Measurements from ENCODE around the gene CIDEB. TPM values are rescaled to one million over a fixed set of nuclear protein-coding genes. Genes with fewer than 3 reads are reported as not detected.

Gene CIDEB
- total RNA-seq, 2 donors from 2014 or later, result 0.97 to 3.1 TPM

DNA sequence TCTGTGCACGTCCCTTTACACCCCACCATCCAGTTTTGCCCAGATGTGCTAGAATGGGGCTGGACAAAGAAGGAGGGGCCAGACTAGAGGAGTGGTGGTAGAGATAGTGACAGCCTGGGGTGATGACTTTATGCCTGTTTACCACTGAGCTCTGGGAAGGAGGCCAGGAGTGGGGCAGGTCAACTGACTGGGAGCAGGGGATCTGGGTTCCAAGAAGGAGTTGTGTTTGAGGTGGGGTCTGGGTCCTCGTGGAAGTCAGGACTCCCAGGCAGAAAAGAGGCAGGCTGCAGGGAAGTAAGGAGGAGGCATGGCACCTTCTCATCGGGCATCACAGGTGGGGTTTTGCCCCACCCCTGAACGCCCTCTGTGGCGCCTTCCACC lies 2.5 kb upstream of the CIDEB start:
- Histone ChIP-seq H3K4me1 (ENCODE audit: control insufficient read depth, insufficient read depth, low read length) (no peaks in the 10 kb centered on the region), H3K9me3 (ENCODE audit: control insufficient read depth, low read length) (no peaks in the 10 kb centered on the region), H3K27me3 (ENCODE audit: control insufficient read depth, insufficient read depth, low read length, poor library complexity, severe bottlenecking) (no peaks in the 10 kb centered on the region), H3K9ac (ENCODE audit: extremely low read depth, low read length, poor library complexity, severe bottlenecking) (no peak overlapping the region), H3K27ac (ENCODE audit: low read depth, low read length) (no peak overlapping the region), H3K4me3 (ENCODE audit: low read length) (no peak overlapping the region), H3K36me3 (ENCODE audit: control insufficient read depth, insufficient read depth, low read length) (peaks cover 29% of the 10 kb centered on the region)
- no peak for DNase-seq
- no peaks in the 10 kb centered on the region for H3K9me3 Mint-ChIP-seq
- H3K4me3 Mint-ChIP-seq, result no peak overlapping the region
- peaks cover 29% of the 10 kb centered on the region for H3K36me3 Mint-ChIP-seq (ENCODE audit: low read depth)
- TF ChIP-seq, protein P1, sequence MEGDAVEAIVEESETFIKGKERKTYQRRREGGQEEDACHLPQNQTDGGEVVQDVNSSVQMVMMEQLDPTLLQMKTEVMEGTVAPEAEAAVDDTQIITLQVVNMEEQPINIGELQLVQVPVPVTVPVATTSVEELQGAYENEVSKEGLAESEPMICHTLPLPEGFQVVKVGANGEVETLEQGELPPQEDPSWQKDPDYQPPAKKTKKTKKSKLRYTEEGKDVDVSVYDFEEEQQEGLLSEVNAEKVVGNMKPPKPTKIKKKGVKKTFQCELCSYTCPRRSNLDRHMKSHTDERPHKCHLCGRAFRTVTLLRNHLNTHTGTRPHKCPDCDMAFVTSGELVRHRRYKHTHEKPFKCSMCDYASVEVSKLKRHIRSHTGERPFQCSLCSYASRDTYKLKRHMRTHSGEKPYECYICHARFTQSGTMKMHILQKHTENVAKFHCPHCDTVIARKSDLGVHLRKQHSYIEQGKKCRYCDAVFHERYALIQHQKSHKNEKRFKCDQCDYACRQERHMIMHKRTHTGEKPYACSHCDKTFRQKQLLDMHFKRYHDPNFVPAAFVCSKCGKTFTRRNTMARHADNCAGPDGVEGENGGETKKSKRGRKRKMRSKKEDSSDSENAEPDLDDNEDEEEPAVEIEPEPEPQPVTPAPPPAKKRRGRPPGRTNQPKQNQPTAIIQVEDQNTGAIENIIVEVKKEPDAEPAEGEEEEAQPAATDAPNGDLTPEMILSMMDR (conservative IDR thresholded peaks at IDR 0.05), result no peak
- peaks cover 10% of the 10 kb centered on the region for H3K27me3 Mint-ChIP-seq (ENCODE audit: insufficient read depth)
- WGBS, 2 experiments (ENCODE audit: insufficient coverage in 1 of 2, insufficient read length in 1 of 2), result 94 to 100% methylated on average over 1 to 5 of the region's 5 CpGs
- no peak overlapping the region for H3K27ac Mint-ChIP-seq
- H3K4me1 Mint-ChIP-seq, result peaks cover 10% of the 10 kb centered on the region

DNA sequence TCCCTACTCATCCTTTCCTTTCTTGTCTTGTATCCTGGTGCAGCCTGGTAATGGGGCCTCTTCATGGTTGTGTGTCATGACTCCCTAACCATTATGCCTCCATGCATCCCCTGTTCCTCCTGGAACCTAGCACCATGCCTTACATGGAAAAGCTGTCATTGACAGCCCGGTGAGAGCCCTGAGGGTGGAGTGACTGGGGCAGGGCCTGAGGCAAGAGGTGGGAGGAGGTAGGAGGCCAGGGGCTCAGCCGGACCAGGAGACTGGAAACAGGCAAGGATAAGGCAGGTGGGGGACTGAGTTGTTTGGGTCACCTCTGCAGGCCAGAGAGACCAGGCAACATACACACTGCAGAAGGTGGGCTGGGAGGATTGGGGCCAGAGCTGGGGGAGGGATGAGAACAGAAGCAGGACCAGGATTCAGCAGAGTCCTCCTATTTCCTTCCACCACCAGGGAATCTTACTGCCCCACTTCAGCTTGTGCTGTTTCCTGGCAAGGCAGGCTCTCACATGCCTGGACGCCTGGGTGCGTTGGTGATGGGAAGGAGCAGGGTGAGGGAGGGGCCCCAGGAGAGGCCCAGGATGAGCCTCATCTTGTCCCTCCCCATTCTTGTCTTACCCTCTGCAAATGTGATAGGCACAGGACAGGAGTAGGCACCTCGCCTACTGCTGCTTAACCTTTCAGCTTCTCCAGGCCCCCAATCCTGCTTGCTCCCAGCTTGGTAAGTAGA lies 1.9 kb upstream of the CIDEB start, which contains the start of gene LTB4R2:
LTB4R2 (plus strand) TSS at position 603 of the 727 bp plus-strand sequence. CDS start 525 bp downstream, outside the sequence.
- Histone ChIP-seq H3K36me3 (ENCODE audit: control insufficient read depth, insufficient read depth, low read length) (peaks cover 34% of the 10 kb centered on the region), H3K9ac (ENCODE audit: extremely low read depth, low read length, poor library complexity, severe bottlenecking) (no peak within 1 kb of the TSS), H3K4me3 (ENCODE audit: low read length) (no peak within 1 kb of the TSS), H3K27me3 (ENCODE audit: control insufficient read depth, insufficient read depth, low read length, poor library complexity, severe bottlenecking) (no peaks in the 10 kb centered on the region), H3K9me3 (ENCODE audit: control insufficient read depth, low read length) (no peaks in the 10 kb centered on the region), H3K27ac (ENCODE audit: low read depth, low read length) (no peak within 1 kb of the TSS), H3K4me1 (ENCODE audit: control insufficient read depth, insufficient read depth, low read length) (no peaks in the 10 kb centered on the region)
- peaks cover 34% of the 10 kb centered on the region for H3K36me3 Mint-ChIP-seq (ENCODE audit: low read depth)
- no peak for DNase-seq
- TF ChIP-seq, protein P1 (conservative IDR thresholded peaks at IDR 0.05), result no peak
- no peak within 1 kb of the TSS for H3K4me3 Mint-ChIP-seq
- H3K4me1 Mint-ChIP-seq, result peaks cover 10% of the 10 kb centered on the region
- H3K9me3 Mint-ChIP-seq, result no peaks in the 10 kb centered on the region
- WGBS, 2 experiments (ENCODE audit: insufficient coverage in 1 of 2, insufficient read length in 1 of 2), result 88 to 100% methylated on average over 1 to 5 of the region's 5 CpGs
- no peak within 1 kb of the TSS for H3K27ac Mint-ChIP-seq
- peaks cover 4% of the 10 kb centered on the region for H3K27me3 Mint-ChIP-seq (ENCODE audit: insufficient read depth)

DNA sequence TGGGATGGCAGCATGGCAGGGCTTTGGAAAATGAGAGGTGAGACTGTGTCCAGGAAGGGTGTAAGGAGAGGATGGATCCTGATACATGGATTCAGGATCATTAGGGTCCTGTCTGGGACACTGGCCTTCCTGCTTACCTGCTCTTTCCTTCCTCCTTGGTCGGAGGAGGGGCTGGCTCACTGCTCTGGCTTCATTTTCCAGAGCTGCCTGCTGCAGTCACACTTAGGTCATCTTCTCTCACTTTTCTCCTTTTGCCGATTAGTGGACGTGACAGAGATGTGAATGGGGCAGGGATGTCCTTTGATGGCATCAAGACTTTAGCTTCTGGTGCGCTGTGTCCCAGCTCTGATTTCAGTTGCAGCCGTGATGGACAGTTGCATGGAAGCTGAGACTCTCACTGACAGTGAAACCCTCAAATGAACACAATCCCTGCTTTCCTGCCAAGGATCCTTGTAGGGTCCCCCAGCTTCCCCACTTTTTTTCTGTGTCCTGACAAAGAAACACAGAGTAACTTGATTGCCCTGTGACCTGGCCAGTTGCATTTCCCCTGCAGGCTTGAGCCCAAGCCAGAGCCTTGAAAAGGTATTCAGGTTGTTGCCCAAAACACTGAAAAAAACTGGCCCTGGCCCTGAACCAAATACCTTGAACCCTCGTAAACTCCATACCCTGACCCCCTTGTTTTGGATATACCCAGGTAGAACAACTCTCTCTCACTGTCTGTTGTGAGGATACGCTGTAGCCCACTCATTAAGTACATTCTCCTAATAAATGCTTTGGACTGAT lies 756 bp upstream of the CIDEB start:
- Mint-ChIP-seq H3K4me1 (peaks cover 10% of the 10 kb centered on the region), H3K9me3 (no peaks in the 10 kb centered on the region), H3K36me3 (ENCODE audit: low read depth) (peaks cover 46% of the 10 kb centered on the region), H3K27me3 (ENCODE audit: insufficient read depth) (no peaks in the 10 kb centered on the region), H3K27ac (no peak overlapping the region), H3K4me3 (no peak overlapping the region)
- H3K9me3 ChIP-seq (ENCODE audit: control insufficient read depth, low read length), result no peaks in the 10 kb centered on the region
- no peak overlapping the region for H3K4me3 ChIP-seq (ENCODE audit: low read length)
- WGBS, 2 experiments (ENCODE audit: insufficient coverage in 1 of 2, insufficient read length in 1 of 2), result 86 to 90% methylated on average over 7 of the region's 7 CpGs
- H3K27me3 ChIP-seq (ENCODE audit: control insufficient read depth, insufficient read depth, low read length, poor library complexity, severe bottlenecking), result no peaks in the 10 kb centered on the region
- TF ChIP-seq, protein P1 (conservative IDR thresholded peaks at IDR 0.05), result peak; percentile 36
- no peaks in the 10 kb centered on the region for H3K4me1 ChIP-seq (ENCODE audit: control insufficient read depth, insufficient read depth, low read length)
- no peak overlapping the region for H3K27ac ChIP-seq (ENCODE audit: low read depth, low read length)
- no peak overlapping the region for H3K9ac ChIP-seq (ENCODE audit: extremely low read depth, low read length, poor library complexity, severe bottlenecking)
- peaks cover 46% of the 10 kb centered on the region for H3K36me3 ChIP-seq (ENCODE audit: control insufficient read depth, insufficient read depth, low read length)
- no peak for DNase-seq

Data from endodermal cell (in vitro differentiated cells).